ENCODE data around the gene DCP1A. TPM values are rescaled to one million over a fixed set of nuclear protein-coding genes. Genes with fewer than 3 reads are reported as not detected.

DCP1A gene
- total RNA-seq, 1 experiment from 2014 or later: 12.7 TPM

- ChIA-PET POLR2A (ENCODE audit: unreplicated experiment) (no interaction called here), CTCF (interaction anchor here (0.6 kb wide), 1 partner anchor 154 kb away, joined by 3 read pairs; no protein-coding TSS in a partner anchor)
- Histone ChIP-seq H3F3A (ENCODE audit: low read length, unreplicated experiment) (no peaks in the 10 kb centered on the region), H4K20me1 (ENCODE audit: low read length) (no peaks in the 10 kb centered on the region), H2AFZ (ENCODE audit: low read length) (no peak overlapping the region), H3K36me3 (ENCODE audit: low read depth, low read length) (peaks cover 17% of the 10 kb centered on the region), H3K27me3 (ENCODE audit: low read length) (no peaks in the 10 kb centered on the region), H3K4me1 (ENCODE audit: insufficient read depth, low read length) (no peaks in the 10 kb centered on the region), H3K79me2 (ENCODE audit: low read length) (no peaks in the 10 kb centered on the region), H3K9me3 (ENCODE audit: low read length) (no peaks in the 10 kb centered on the region), H3K9me2 (replicated peaks; ENCODE audit: low read length) (no peaks in the 10 kb centered on the region), H3K9ac (ENCODE audit: low read length) (no peak overlapping the region), H3K27ac (ENCODE audit: low read length) (no peak overlapping the region), H3K4me3 (ENCODE audit: low read length) (no peak overlapping the region), H3K4me2 (ENCODE audit: low read length) (no peak overlapping the region)
- intact Hi-C loops (cut with micrococcal nuclease): no loop called here
- ATAC-seq (no peak), DNase-seq (no peak)
- TF ChIP-seq CTCF (conservative IDR thresholded peaks at IDR 0.05; ENCODE audit: low read depth, low read length) (no peak), EZH2phosphoT487 (IDR thresholded peaks at IDR 0.05; ENCODE audit: borderline replicate concordance, low read length) (no peak), EZH2 (IDR thresholded peaks at IDR 0.05; ENCODE audit: low read length, unreplicated experiment) (no peak)
- BruUV-seq (replicated peaks): no TSS peak
These were observed 59.1 kb downstream of the DCP1A start for GRCh38 chr3:53288214-53288613.

- DNase-seq (no peak), ATAC-seq (no peak)
- Histone ChIP-seq H3K27me3 (ENCODE audit: low read length) (no peaks in the 10 kb centered on the region), H3K27ac (ENCODE audit: low read length) (no peak overlapping the region), H3K9me3 (ENCODE audit: low read length) (no peaks in the 10 kb centered on the region), H3K36me3 (ENCODE audit: low read depth, low read length) (peaks cover 19% of the 10 kb centered on the region), H3K4me1 (ENCODE audit: insufficient read depth, low read length) (no peaks in the 10 kb centered on the region), H3F3A (ENCODE audit: low read length, unreplicated experiment) (no peaks in the 10 kb centered on the region), H3K4me3 (ENCODE audit: low read length) (no peak overlapping the region), H3K9me2 (replicated peaks; ENCODE audit: low read length) (no peaks in the 10 kb centered on the region), H3K4me2 (ENCODE audit: low read length) (no peak overlapping the region), H2AFZ (ENCODE audit: low read length) (no peak overlapping the region), H3K9ac (ENCODE audit: low read length) (no peak overlapping the region), H3K79me2 (ENCODE audit: low read length) (no peaks in the 10 kb centered on the region), H4K20me1 (ENCODE audit: low read length) (no peaks in the 10 kb centered on the region)
- CTCF ChIA-PET: no interaction called here
- POLR2A ChIA-PET (ENCODE audit: unreplicated experiment): interaction anchor here (0.6 kb wide), 1 partner anchor 60 kb away, joined by 3 read pairs; the partner anchor contains the start of gene DCP1A
- intact Hi-C loops (cut with micrococcal nuclease): no loop called here
- BruUV-seq (replicated peaks): TSS peak; percentile 4
- TF ChIP-seq EZH2phosphoT487 (IDR thresholded peaks at IDR 0.05; ENCODE audit: borderline replicate concordance, low read length) (no peak), EZH2 (IDR thresholded peaks at IDR 0.05; ENCODE audit: low read length, unreplicated experiment) (no peak), CTCF (conservative IDR thresholded peaks at IDR 0.05; ENCODE audit: low read depth, low read length) (no peak)
These were observed 60.2 kb downstream of the DCP1A start for GRCh38 chr3:53287131-53287629.

- Histone ChIP-seq H4K20me1 (ENCODE audit: low read length) (no peaks in the 10 kb centered on the region), H3K4me3 (ENCODE audit: low read length) (no peak overlapping the region), H3F3A (ENCODE audit: low read length, unreplicated experiment) (no peaks in the 10 kb centered on the region), H3K4me2 (ENCODE audit: low read length) (no peak overlapping the region), H2AFZ (ENCODE audit: low read length) (no peak overlapping the region), H3K4me1 (ENCODE audit: insufficient read depth, low read length) (no peaks in the 10 kb centered on the region), H3K27ac (ENCODE audit: low read length) (no peak overlapping the region), H3K9ac (ENCODE audit: low read length) (no peak overlapping the region), H3K79me2 (ENCODE audit: low read length) (no peaks in the 10 kb centered on the region), H3K9me2 (replicated peaks; ENCODE audit: low read length) (no peaks in the 10 kb centered on the region), H3K27me3 (ENCODE audit: low read length) (no peaks in the 10 kb centered on the region), H3K9me3 (ENCODE audit: low read length) (no peaks in the 10 kb centered on the region), H3K36me3 (ENCODE audit: low read depth, low read length) (peaks cover 19% of the 10 kb centered on the region)
- intact Hi-C loops (cut with micrococcal nuclease): no loop called here
- POLR2A ChIA-PET (ENCODE audit: unreplicated experiment): interaction anchor here (0.6 kb wide), 1 partner anchor 60 kb away, joined by 3 read pairs; the partner anchor contains the start of gene DCP1A
- no TSS peak for BruUV-seq (replicated peaks)
- CTCF ChIA-PET: no interaction called here
- ATAC-seq (no peak), DNase-seq (no peak)
- TF ChIP-seq EZH2 (IDR thresholded peaks at IDR 0.05; ENCODE audit: low read length, unreplicated experiment): no peak
- no peak for TF ChIP-seq EZH2phosphoT487 (IDR thresholded peaks at IDR 0.05; ENCODE audit: borderline replicate concordance, low read length)
- no peak for TF ChIP-seq CTCF (conservative IDR thresholded peaks at IDR 0.05; ENCODE audit: low read depth, low read length)
These were observed 60.6 kb downstream of the DCP1A start for GRCh38 chr3:53286727-53287126.

Measured in PC-3 (cell line).